K562 (cell line): ENCODE data around the gene ZNF787. TPM values are rescaled to one million over a fixed set of nuclear protein-coding genes. Genes with fewer than 3 reads are reported as not detected.

Experiments used
- AFF4 ChIP-seq: sonication (generic); formaldehyde crosslinking; IDR thresholded peaks from 2 replicates; pipeline ENCODE4 v1.8.0; 2023; ENCODE audit warnings: mild to moderate bottlenecking, missing genetic modification reagents
- ARID2 ChIP-seq: fragments of 450-650 bp; IDR thresholded peaks from 2 replicates; pipeline ENCODE4 v1.6.1; 2017; ENCODE audit warnings: antibody characterized with exemption, mild to moderate bottlenecking
- ATF1 ChIP-seq, 2 experiments: fragments of 450-650 bp in 1 of 2; IDR thresholded peaks; 2 replicates each; pipeline ENCODE4 v1.6.1; 2016; ENCODE audit warnings: missing compliant biosample characterization in 1 of 2, missing genetic modification characterization in 1 of 2
- BACH1 ChIP-seq: fragments of 200-800 bp; sonication (Bioruptor generic); IDR thresholded peaks from 2 replicates; pipeline ENCODE4 v1.6.1; 2016; ENCODE audit warnings: missing genetic modification characterization, missing compliant biosample characterization
- EGR1 ChIP-seq: fragments of 450-650 bp; conservative IDR thresholded peaks from 2 replicates; pipeline ENCODE4 v1.6.1; 2017; ENCODE audit warnings: mild to moderate bottlenecking
- FOXP4 ChIP-seq: sonication (generic); formaldehyde crosslinking; IDR thresholded peaks from 2 replicates; pipeline ENCODE4 v1.8.0; 2022; ENCODE audit warnings: mild to moderate bottlenecking, missing genetic modification reagents, borderline replicate concordance
- GATAD2A ChIP-seq: fragments of 450-650 bp; IDR thresholded peaks from 2 replicates; pipeline ENCODE4 v1.6.1; 2017
- MAFF ChIP-seq: IDR thresholded peaks from 2 replicates; pipeline ENCODE4 v1.6.1; 2012; ENCODE audit warnings: low read length, improper control_type of control experiment
- PBX2 ChIP-seq, 2 experiments: IDR thresholded peaks in 1 of 2; conservative IDR thresholded peaks in 1 of 2; 2 replicates each; pipeline ENCODE4 v1.6.1; 2016; ENCODE audit warnings: low read depth in 2 of 2, mild to moderate bottlenecking in 1 of 2, missing compliant biosample characterization in 1 of 2, missing genetic modification characterization in 1 of 2, moderate library complexity in 1 of 2
- POLR2AphosphoS5 ChIP-seq: IDR thresholded peaks from 2 replicates; pipeline ENCODE4 v1.6.1; 2011; ENCODE audit warnings: mild to moderate bottlenecking, low read depth, low read length, moderate library complexity; ENCODE audit not compliant: control insufficient read depth, insufficient read depth
- TAL1 ChIP-seq: fragments of 450-650 bp; IDR thresholded peaks from 2 replicates; pipeline ENCODE4 v1.6.1; 2016; ENCODE audit warnings: mild to moderate bottlenecking
- TSHZ1 ChIP-seq: fragments of 250-450 bp; sonication (Bioruptor Pico); IDR thresholded peaks from 2 replicates; pipeline ENCODE4 v1.4.0; 2020; ENCODE audit warnings: mild to moderate bottlenecking, moderate library complexity
- ZNF239 ChIP-seq: fragments of 250-450 bp; sonication (Bioruptor Pico); IDR thresholded peaks from 2 replicates; pipeline ENCODE4 v1.4.0; 2020; ENCODE audit warnings: mild to moderate bottlenecking
- ZNF75A ChIP-seq: fragments of 450-650 bp; formaldehyde crosslinking; IDR thresholded peaks from 2 replicates; pipeline ENCODE4 v1.4.0; 2020; ENCODE audit warnings: mild to moderate bottlenecking
- polyA plus RNA-seq, 8 experiments: library from polyadenylated mRNA; depleted of rRNA in 4 of 8; stranded (reverse) in 5 of 8; unstranded in 3 of 8; fragments of >200 nt; fragmentation: Nextera tagmentation in 2 of 8; fragmentation: Illumina TruSeq in 1 of 8; extraction: Ambion mirVana in 2 of 8; extraction: Trizol in 1 of 8; gene quantifications; 2 replicates each; pipeline versions ENCODE4 v1.2.1 to v1.2.3, GENCODE V29; 2011 to 2014; ENCODE audit warnings: inconsistent platforms in 1 of 8, missing spikeins in 1 of 8
- total RNA-seq, 7 experiments: library from RNA; depleted of rRNA in 6 of 7; stranded (reverse); fragments of >200 nt in 6 of 7; fragmentation: Illumina TruSeq in 2 of 7; extraction: Trizol in 2 of 7; gene quantifications; 2 replicates each; pipeline versions ENCODE4 v1.2.1 to v1.2.3, GENCODE V29; 2011 to 2021; ENCODE audit warnings: low replicate concordance in 1 of 7

ZNF787 gene
- total and polyA plus RNA-seq, 9 of the 15 experiments (the other 6 are each of a cell fraction or from before 2014, with no cell fraction given), result 0.45 to 77.6 (median 7.3) TPM

GRCh38 chr19:56170261-56170660 is 49.2 kb upstream of the ZNF787 start (continued):
- TF ChIP-seq POLR2AphosphoS5 (no peak), ARID2 (no peak), TAL1 (no peak), MAFF (peak; percentile 37; the same call in 1 of the 2 replicates), FOXP4 (CRISPR knock-in tag) (no peak), TSHZ1 (no peak), ZNF239 (CRISPR knock-in tag) (no peak), EGR1 (no peak), BACH1 (tag) (0 out of 2 replicates have a peak, but pooled peaks have one; percentile 45), AFF4 (no peak), PBX2 (CRISPR knock-in tag; IDR thresholded peaks at IDR 0.05; ENCODE audit: low read depth) (no peak), PBX2 (tag; conservative IDR thresholded peaks at IDR 0.05; ENCODE audit: low read depth) (no peak), GATAD2A (no peak), ZNF75A (CRISPR knock-in tag) (no peak), ATF1 (CRISPR knock-in tag; IDR thresholded peaks at IDR 0.05) (no peak), ATF1 (tag; IDR thresholded peaks at IDR 0.05) (no peak)
